HepG2 (cell line): Measurements from ENCODE around the gene CNGA3. TPM values are rescaled to one million over a fixed set of nuclear protein-coding genes. Genes with fewer than 3 reads are reported as not detected.
A peak's percentile ranks its signal among the peaks of the same experiment; 100 is the strongest.

Experiments
- ADNP ChIP-seq: sonication (generic); formaldehyde crosslinking; IDR thresholded peaks from 2 replicates; pipeline ENCODE4 v1.4.0; 2020; ENCODE audit warnings: missing genetic modification reagents
- ARID3A ChIP-seq: IDR thresholded peaks from 2 replicates; pipeline ENCODE4 v1.6.1; 2012; ENCODE audit warnings: low read depth, low read length, improper control_type of control experiment
- BRF2 ChIP-seq: sonication (generic); formaldehyde crosslinking; IDR thresholded peaks from 2 replicates; pipeline ENCODE4 v1.8.1; 2022; ENCODE audit warnings: mild to moderate bottlenecking, missing genetic modification reagents
- MYNN ChIP-seq: sonication (generic); formaldehyde crosslinking; IDR thresholded peaks from 2 replicates; pipeline ENCODE4 v1.4.0; 2020; ENCODE audit warnings: mild to moderate bottlenecking, low read depth, missing genetic modification reagents
- PBX3 ChIP-seq: sonication (generic); formaldehyde crosslinking; IDR thresholded peaks from 2 replicates; pipeline ENCODE4 v1.8.1; 2023; ENCODE audit warnings: missing genetic modification reagents, inconsistent platforms, borderline replicate concordance
- RAD51 ChIP-seq: fragments of 450-650 bp; IDR thresholded peaks from 2 replicates; pipeline ENCODE4 v1.6.1; 2016; ENCODE audit warnings: borderline replicate concordance
- STAG1 ChIP-seq: sonication (generic); formaldehyde crosslinking; IDR thresholded peaks from 2 replicates; pipeline ENCODE4 v1.4.0; 2020; ENCODE audit warnings: missing genetic modification reagents
- TEAD3 ChIP-seq: optimal IDR thresholded peaks from 2 replicates; pipeline ENCODE3; 2016; ENCODE audit warnings: borderline replicate concordance
- ZFYVE20 ChIP-seq: sonication (generic); formaldehyde crosslinking; IDR thresholded peaks from 2 replicates; pipeline ENCODE4 v1.8.0; 2023; ENCODE audit warnings: low read depth, mild to moderate bottlenecking, moderate library complexity, missing genetic modification reagents, borderline replicate concordance
- ZNF143 ChIP-seq: sonication (generic); formaldehyde crosslinking; IDR thresholded peaks from 2 replicates; pipeline ENCODE4 v1.4.0; 2020; ENCODE audit warnings: missing genetic modification reagents
- ZNF550 ChIP-seq: sonication (generic); formaldehyde crosslinking; IDR thresholded peaks from 2 replicates; pipeline ENCODE4 v1.4.0; 2020; ENCODE audit warnings: mild to moderate bottlenecking, missing genetic modification reagents, borderline replicate concordance
- ZNF678 ChIP-seq: sonication (generic); formaldehyde crosslinking; IDR thresholded peaks from 2 replicates; pipeline ENCODE4 v1.4.0; 2020; ENCODE audit warnings: mild to moderate bottlenecking, missing genetic modification reagents
- polyA plus RNA-seq, 8 experiments: library from polyadenylated mRNA; depleted of rRNA in 3 of 8; stranded (reverse) in 7 of 8; unstranded in 1 of 8; fragments of >200 nt; fragmentation: Illumina TruSeq in 4 of 8; extraction: Trizol in 4 of 8; gene quantifications; 2 replicates each; pipeline versions ENCODE4 v1.2.1 to v1.2.3, GENCODE V29; 2011 to 2016; ENCODE audit warnings: low read depth in 4 of 8, missing spikeins in 1 of 8, mixed read lengths in 1 of 8; ENCODE audit not compliant: insufficient read depth in 1 of 8
- total RNA-seq, 5 experiments: library from RNA; depleted of rRNA; stranded (reverse); fragments of >200 nt; fragmentation: Illumina TruSeq; extraction: Trizol; gene quantifications; 2 replicates each; pipeline ENCODE4 v1.2.3, GENCODE V29; 2016; ENCODE audit warnings: low read depth in 1 of 5
- TF ChIP-seq, protein P1 (sequence below): sonication (generic); formaldehyde crosslinking; IDR thresholded peaks from 2 replicates; pipeline ENCODE4 v1.9.0; 2021; ENCODE audit warnings: missing genetic modification reagents, borderline replicate concordance
- TF ChIP-seq, protein P2 (sequence below): IDR thresholded peaks from 2 replicates; pipeline ENCODE4 v1.6.1; 2016; ENCODE audit warnings: low read depth, missing genetic modification reagents, missing compliant biosample characterization
- TF ChIP-seq, protein P3 (sequence below): sonication (generic); formaldehyde crosslinking; IDR thresholded peaks from 2 replicates; pipeline ENCODE4 v1.4.0; 2020; ENCODE audit warnings: missing genetic modification reagents, low read depth, mild to moderate bottlenecking, borderline replicate concordance

The CNGA3 gene
- total and polyA plus RNA-seq, 2 of the 13 experiments (the other 11 are each of a cell fraction or from before 2014, with no cell fraction given): not detected

DNA sequence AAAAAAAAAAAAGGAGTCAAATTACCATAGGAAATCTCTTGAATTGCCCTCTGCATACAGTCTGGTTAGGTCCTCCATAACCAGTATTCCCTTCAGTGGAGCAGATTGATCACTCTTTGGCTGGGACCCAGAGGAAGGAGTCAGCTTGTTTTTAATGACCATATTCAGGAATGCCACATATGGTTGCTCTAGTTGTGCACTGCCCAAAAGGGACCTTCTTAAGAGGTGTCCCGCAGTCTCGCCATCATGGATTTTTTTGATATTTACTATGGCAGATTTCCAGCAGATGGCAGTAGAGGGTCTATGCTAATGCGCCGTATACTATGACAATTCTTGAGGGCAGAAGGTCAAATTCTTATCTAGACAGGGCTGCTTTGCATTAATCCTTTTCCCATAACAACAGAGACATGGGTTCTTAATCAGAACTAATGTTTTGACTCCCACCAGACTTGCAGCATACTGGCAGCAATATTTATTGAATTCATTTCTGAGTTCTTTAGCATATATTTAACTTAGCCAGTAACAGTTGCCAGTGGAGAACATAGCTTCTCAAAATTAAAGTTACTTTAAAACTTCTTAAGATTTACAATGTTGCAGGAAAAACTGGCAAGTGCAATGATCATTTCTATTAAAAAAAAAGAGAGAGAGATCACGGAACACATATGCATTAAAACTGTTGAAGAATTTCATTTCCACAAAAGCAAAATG, 66.6 kb downstream of the CNGA3 start (continued):
- TF ChIP-seq, protein P1, sequence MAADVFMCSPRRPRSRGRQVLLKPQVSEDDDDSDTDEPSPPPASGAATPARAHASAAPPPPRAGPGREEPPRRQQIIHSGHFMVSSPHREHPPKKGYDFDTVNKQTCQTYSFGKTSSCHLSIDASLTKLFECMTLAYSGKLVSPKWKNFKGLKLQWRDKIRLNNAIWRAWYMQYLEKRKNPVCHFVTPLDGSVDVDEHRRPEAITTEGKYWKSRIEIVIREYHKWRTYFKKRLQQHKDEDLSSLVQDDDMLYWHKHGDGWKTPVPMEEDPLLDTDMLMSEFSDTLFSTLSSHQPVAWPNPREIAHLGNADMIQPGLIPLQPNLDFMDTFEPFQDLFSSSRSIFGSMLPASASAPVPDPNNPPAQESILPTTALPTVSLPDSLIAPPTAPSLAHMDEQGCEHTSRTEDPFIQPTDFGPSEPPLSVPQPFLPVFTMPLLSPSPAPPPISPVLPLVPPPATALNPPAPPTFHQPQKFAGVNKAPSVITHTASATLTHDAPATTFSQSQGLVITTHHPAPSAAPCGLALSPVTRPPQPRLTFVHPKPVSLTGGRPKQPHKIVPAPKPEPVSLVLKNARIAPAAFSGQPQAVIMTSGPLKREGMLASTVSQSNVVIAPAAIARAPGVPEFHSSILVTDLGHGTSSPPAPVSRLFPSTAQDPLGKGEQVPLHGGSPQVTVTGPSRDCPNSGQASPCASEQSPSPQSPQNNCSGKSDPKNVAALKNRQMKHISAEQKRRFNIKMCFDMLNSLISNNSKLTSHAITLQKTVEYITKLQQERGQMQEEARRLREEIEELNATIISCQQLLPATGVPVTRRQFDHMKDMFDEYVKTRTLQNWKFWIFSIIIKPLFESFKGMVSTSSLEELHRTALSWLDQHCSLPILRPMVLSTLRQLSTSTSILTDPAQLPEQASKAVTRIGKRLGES (CRISPR knock-in tag): no peak
- TF ChIP-seq ZNF678 (CRISPR knock-in tag): no peak
- TF ChIP-seq MYNN (CRISPR knock-in tag): no peak
- no peak for TF ChIP-seq BRF2
- TF ChIP-seq, protein P2, sequence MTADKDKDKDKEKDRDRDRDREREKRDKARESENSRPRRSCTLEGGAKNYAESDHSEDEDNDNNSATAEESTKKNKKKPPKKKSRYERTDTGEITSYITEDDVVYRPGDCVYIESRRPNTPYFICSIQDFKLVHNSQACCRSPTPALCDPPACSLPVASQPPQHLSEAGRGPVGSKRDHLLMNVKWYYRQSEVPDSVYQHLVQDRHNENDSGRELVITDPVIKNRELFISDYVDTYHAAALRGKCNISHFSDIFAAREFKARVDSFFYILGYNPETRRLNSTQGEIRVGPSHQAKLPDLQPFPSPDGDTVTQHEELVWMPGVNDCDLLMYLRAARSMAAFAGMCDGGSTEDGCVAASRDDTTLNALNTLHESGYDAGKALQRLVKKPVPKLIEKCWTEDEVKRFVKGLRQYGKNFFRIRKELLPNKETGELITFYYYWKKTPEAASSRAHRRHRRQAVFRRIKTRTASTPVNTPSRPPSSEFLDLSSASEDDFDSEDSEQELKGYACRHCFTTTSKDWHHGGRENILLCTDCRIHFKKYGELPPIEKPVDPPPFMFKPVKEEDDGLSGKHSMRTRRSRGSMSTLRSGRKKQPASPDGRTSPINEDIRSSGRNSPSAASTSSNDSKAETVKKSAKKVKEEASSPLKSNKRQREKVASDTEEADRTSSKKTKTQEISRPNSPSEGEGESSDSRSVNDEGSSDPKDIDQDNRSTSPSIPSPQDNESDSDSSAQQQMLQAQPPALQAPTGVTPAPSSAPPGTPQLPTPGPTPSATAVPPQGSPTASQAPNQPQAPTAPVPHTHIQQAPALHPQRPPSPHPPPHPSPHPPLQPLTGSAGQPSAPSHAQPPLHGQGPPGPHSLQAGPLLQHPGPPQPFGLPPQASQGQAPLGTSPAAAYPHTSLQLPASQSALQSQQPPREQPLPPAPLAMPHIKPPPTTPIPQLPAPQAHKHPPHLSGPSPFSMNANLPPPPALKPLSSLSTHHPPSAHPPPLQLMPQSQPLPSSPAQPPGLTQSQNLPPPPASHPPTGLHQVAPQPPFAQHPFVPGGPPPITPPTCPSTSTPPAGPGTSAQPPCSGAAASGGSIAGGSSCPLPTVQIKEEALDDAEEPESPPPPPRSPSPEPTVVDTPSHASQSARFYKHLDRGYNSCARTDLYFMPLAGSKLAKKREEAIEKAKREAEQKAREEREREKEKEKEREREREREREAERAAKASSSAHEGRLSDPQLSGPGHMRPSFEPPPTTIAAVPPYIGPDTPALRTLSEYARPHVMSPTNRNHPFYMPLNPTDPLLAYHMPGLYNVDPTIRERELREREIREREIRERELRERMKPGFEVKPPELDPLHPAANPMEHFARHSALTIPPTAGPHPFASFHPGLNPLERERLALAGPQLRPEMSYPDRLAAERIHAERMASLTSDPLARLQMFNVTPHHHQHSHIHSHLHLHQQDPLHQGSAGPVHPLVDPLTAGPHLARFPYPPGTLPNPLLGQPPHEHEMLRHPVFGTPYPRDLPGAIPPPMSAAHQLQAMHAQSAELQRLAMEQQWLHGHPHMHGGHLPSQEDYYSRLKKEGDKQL (CRISPR knock-in tag): no peak
- no peak for TF ChIP-seq ADNP (CRISPR knock-in tag)
- TF ChIP-seq ZFYVE20: no peak
- TF ChIP-seq STAG1 (CRISPR knock-in tag): peak; percentile 85
- no peak for TF ChIP-seq PBX3 (CRISPR knock-in tag)
- TF ChIP-seq TEAD3 (CRISPR knock-in tag): peak; percentile 33
- no peak for TF ChIP-seq ZNF550 (CRISPR knock-in tag)
- TF ChIP-seq RAD51: no peak
- TF ChIP-seq ZNF143: no peak
- peak; percentile 72 for TF ChIP-seq ARID3A
- TF ChIP-seq, protein P3, sequence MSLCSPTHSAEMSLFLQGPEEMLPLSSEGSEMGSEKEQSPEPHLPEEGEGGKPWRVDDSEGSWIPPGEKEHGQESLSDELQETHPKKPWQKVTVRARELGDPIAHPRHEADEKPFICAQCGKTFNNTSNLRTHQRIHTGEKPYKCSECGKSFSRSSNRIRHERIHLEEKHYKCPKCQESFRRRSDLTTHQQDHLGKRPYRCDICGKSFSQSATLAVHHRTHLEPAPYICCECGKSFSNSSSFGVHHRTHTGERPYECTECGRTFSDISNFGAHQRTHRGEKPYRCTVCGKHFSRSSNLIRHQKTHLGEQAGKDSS (CRISPR knock-in tag): no peak
